Loucy (cell line): Measurements from ENCODE around the gene PSMD1.

Source experiments
- H2AFZ ChIP-seq: fragments of 200-600 bp; sonication (generic); 2 replicates; pipeline ENCODE4 v1.6.0; 2016; ENCODE audit warnings: antibody characterized with exemption, mild to moderate bottlenecking, low read length, moderate library complexity
- H3F3A ChIP-seq: fragments of 200-600 bp; 2 replicates; pipeline ENCODE4 v1.6.0; 2016; ENCODE audit warnings: antibody characterized with exemption, low read depth, mild to moderate bottlenecking
- H3K27me3 ChIP-seq: fragments of 200-600 bp; sonication (generic); 2 replicates; pipeline ENCODE4 v1.6.1; 2014; ENCODE audit warnings: low read length, mild to moderate bottlenecking; ENCODE audit not compliant: insufficient read depth, poor library complexity, severe bottlenecking
- H3K36me3 ChIP-seq: fragments of 200-600 bp; sonication (generic); 2 replicates; pipeline ENCODE4 v1.6.1; 2016; ENCODE audit warnings: low read length; ENCODE audit not compliant: insufficient read depth
- H3K4me1 ChIP-seq: fragments of 200-600 bp; sonication (generic); 2 replicates; pipeline ENCODE4 v1.5.1; 2014; ENCODE audit warnings: low read length, mild to moderate bottlenecking; ENCODE audit not compliant: insufficient read depth, poor library complexity, severe bottlenecking
- H3K4me2 ChIP-seq: fragments of 200-600 bp; sonication (generic); 2 replicates; pipeline ENCODE4 v1.6.0; 2014; ENCODE audit warnings: antibody characterized with exemption, low read length, low read depth, mild to moderate bottlenecking; ENCODE audit not compliant: poor library complexity, severe bottlenecking
- H3K4me3 ChIP-seq: fragments of 200-600 bp; sonication (generic); 2 replicates; pipeline ENCODE4 v1.5.1; 2014; ENCODE audit warnings: low read length, mild to moderate bottlenecking, mixed read lengths; ENCODE audit not compliant: poor library complexity, severe bottlenecking
- H3K79me2 ChIP-seq: fragments of 200-600 bp; sonication (generic); 2 replicates; pipeline ENCODE4 v1.6.1; 2014; ENCODE audit warnings: low read length; ENCODE audit not compliant: insufficient read depth
- H3K9ac ChIP-seq: fragments of 200-600 bp; sonication (generic); 2 replicates; pipeline ENCODE4 v1.6.0; 2014; ENCODE audit warnings: mild to moderate bottlenecking, low read depth, low read length, moderate library complexity; ENCODE audit not compliant: poor library complexity, severe bottlenecking
- H3K9me2 ChIP-seq: fragments of 200-600 bp; sonication (generic); replicated peaks from 2 replicates; pipeline ENCODE4 v1.6.1; 2016; ENCODE audit warnings: low read depth, low read length, mixed read lengths
- H3K9me3 ChIP-seq: fragments of 200-600 bp; sonication (generic); 2 replicates; pipeline ENCODE4 v1.6.1; 2014; ENCODE audit warnings: mild to moderate bottlenecking, antibody characterized with exemption, low read length, low read depth; ENCODE audit not compliant: insufficient read depth
- H4K20me1 ChIP-seq: fragments of 200-600 bp; sonication (generic); 2 replicates; pipeline ENCODE4 v1.6.0; 2014; ENCODE audit warnings: antibody characterized with exemption, low read length, mild to moderate bottlenecking; ENCODE audit not compliant: insufficient read depth, poor library complexity, severe bottlenecking
- CTCF ChIP-seq: fragments of 200-600 bp; sonication (generic); conservative IDR thresholded peaks from 2 replicates; pipeline ENCODE4 v1.5.1; 2014; ENCODE audit warnings: mild to moderate bottlenecking, antibody characterized with exemption, low read length
- EZH2phosphoT487 ChIP-seq: fragments of 200-600 bp; IDR thresholded peaks from 2 replicates; pipeline ENCODE4 v1.6.1; 2018; ENCODE audit warnings: antibody characterized with exemption, mild to moderate bottlenecking, moderate library complexity, borderline replicate concordance

Gene PSMD1

GRCh38 chr2:231037202-231037730 lies 19.4 kb upstream of the PSMD1 start, which contains the start of gene C2orf72:
Gene C2orf72, plus strand, starts transcription at chr2:231037523. Its CDS starts 43 bp downstream, at chr2:231037566.
- Histone ChIP-seq H3K79me2 (no peaks in the 10 kb centered on the region), H3K36me3 (no peaks in the 10 kb centered on the region), H3K4me2 (no peak within 1 kb of the TSS), H3K9me3 (no peaks in the 10 kb centered on the region), H3K4me3 (no peak within 1 kb of the TSS), H3K9ac (no peak within 1 kb of the TSS), H3K4me1 (no peaks in the 10 kb centered on the region), H3K9me2 (no peaks in the 10 kb centered on the region), H4K20me1 (no peaks in the 10 kb centered on the region), H3F3A (no peaks in the 10 kb centered on the region), H3K27me3 (no peaks in the 10 kb centered on the region), H2AFZ (no peak within 1 kb of the TSS)
- TF ChIP-seq EZH2phosphoT487 (no peak), CTCF (no peak)

DNA sequence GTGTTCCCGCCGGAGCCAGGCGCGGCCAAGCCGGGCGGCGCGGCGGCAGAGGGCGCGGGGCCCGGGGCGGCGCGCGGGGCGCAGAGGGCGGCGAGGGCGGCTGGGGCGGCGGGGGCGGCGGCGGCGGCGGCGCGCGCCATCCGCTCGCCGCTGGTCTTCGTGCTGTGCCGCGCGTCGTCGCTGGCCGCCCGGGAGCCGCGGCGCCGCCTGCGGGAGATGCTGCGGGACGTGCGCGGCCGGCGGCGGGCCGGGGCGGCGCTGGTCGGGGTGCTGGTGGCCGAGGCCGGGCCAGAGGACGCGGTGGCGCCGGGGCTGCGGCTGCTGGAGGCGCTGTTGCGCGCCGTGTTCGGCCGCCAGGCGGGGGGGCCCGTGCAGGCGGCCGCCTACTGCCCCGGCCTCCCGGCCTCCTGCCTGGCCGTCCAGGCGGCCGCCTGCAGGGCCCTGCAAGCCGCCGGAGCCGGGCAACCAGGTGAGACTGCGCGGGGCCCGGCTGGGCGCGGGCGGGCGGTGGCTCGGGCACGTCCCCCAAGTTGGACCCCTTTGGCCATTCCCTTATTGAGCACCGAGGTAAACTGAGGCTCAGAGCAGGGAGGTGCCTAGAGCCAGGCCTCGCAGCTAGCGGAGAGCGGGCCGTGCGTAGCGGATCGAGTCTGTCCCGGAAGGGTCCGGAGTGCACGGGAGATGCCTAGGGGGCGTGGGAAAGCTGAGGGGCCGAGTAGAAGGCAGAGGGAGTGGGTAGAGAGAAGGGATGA lies 18.8 kb upstream of the PSMD1 start:
- H3K4me1 ChIP-seq: no peaks in the 10 kb centered on the region
- H2AFZ ChIP-seq: no peak overlapping the region

GRCh38 chr2:231038483-231039293 lies 18.0 kb upstream of the PSMD1 start:
- Histone ChIP-seq H3K4me3 (no peak overlapping the region), H3K4me2 (no peak overlapping the region)

More for the DNA sequence above, 18.8 kb upstream of the PSMD1 start:
- Histone ChIP-seq H3K9me2 (no peaks in the 10 kb centered on the region), H3K9me3 (no peaks in the 10 kb centered on the region), H3K9ac (no peak overlapping the region), H3K27me3 (no peaks in the 10 kb centered on the region), H3K36me3 (no peaks in the 10 kb centered on the region), H3F3A (no peaks in the 10 kb centered on the region), H4K20me1 (no peaks in the 10 kb centered on the region), H3K79me2 (no peaks in the 10 kb centered on the region), H3K4me2 (no peak overlapping the region), H3K4me3 (no peak overlapping the region)
- TF ChIP-seq EZH2phosphoT487 (no peak), CTCF (no peak)

More at GRCh38 chr2:231038483-231039293, 18.0 kb upstream of the PSMD1 start:
- TF ChIP-seq CTCF (no peak), EZH2phosphoT487 (no peak)
- Histone ChIP-seq H3K4me1 (no peaks in the 10 kb centered on the region), H3K36me3 (no peaks in the 10 kb centered on the region), H3K9me3 (no peaks in the 10 kb centered on the region), H3K79me2 (no peaks in the 10 kb centered on the region), H3F3A (no peaks in the 10 kb centered on the region), H2AFZ (no peak overlapping the region), H3K9me2 (no peaks in the 10 kb centered on the region), H3K9ac (no peak overlapping the region), H4K20me1 (no peaks in the 10 kb centered on the region), H3K27me3 (no peaks in the 10 kb centered on the region)
